Endothelial cell of hepatic sinusoid (primary cell): ENCODE results near the gene PLXNB2.

Experiments
- in situ Hi-C: cut with HindIII; loops from 2 replicates; pipeline ENCODE4 v1.10.0; 2017; ENCODE audit warnings: low sequenced_read_pairs

Gene PLXNB2

DNA sequence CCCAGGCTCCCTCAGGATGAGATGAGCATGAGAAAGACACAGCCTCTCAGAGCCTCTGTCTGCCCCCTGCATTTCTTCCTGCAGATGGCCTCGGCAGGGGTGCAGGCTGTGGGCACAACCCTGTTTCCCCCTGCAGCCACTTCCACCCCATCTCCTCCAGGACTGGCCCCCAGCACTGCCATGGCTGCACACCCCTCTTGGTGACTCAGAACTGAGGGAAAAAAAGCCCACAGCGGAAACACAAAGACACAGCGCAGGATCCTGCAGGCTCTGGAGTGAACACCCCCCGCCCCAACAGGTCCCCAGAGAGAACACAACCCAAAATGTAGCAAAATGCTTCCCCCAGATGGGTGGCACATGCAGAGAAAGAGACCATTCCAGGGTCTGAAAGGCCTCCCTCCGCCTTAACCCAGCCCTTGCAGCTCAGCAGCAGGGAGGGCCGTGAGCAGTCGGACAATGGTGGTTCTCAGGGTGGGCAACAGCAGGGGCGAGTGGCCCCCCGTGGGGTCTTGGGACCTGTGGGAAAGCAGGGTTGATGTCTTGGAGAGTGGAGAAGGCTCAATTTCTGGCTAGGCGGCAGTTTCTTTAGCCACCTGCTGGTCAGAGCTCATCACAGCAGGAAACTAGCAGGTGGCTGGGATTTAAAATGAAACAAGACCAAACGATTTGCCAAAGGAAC, 70.6 kb downstream of the PLXNB2 start:
- in situ Hi-C loops = no loop called here

DNA sequence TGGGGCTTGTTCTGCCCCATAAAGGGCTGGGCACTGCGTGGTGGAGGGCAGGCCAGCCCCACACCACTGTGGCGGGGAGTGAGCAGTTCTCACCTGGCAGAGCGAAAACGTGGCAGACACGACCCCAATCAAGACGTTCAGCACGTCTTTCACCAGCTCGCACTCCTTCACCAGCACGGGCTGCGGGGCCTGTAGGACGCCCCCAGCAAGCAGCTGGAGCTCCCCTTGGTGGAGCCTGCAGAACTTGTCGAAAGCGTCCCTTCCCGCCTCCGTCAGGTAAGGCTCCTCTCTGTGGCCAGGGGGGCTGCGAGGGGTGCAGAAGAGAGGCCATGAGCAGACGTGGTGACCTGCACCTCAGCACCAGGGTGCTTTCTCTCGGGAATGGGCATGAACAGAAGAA, 74.2 kb downstream of the PLXNB2 start:
- in situ Hi-C loops = no loop called here

DNA sequence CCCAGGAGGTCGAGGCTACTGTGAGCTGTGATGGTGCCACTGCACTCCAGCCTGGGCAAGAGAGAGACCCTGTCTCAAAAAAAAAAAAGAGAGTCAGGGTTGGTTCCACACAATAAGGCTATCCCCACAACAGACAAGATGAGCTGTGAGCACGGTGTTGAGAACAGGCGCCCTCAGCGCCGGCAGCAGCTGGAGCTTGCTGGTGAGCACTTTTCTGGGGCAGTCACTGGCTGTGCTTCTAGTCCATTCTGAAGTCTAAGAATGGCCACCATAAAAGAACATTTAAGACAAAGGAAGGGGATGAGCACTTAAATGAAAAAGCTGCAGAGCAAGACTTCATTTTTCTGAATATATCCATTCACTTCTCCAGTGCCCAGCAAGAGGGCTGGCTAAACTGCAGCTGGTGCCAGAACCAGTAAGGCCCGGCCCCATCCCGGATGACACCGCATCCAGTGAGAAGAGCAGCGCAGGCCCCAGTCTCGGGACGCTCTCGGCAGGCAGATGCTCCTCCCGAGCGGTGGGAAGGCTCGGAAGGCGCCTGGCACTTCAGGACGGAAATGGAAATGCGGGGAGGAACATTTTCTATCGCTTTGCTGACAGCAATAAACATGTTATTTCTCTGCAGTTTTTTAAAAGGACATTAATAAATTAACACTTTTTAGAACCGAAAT, 74.8 kb downstream of the PLXNB2 start:
- in situ Hi-C loops = no loop called here

DNA sequence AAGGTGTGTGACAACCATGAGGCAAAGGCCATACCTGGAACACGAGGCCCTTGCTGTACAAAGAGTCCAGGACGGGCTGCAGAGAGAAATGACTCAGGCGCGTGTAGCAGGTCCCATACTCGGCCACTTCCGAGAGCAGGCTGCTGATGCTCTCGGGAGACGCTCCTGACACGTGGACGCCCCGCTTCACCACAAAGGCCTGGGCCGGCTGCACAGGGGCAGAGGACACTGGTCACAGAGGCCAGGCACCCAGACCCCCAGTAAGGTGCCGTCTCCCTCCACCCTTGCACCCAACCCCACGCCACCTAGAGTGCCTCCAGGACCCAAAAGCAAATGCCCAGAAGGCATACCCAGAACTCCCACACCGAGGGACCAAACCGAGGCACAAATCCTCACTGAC, 78.1 kb downstream of the PLXNB2 start:
- in situ Hi-C loops = no loop called here

DNA sequence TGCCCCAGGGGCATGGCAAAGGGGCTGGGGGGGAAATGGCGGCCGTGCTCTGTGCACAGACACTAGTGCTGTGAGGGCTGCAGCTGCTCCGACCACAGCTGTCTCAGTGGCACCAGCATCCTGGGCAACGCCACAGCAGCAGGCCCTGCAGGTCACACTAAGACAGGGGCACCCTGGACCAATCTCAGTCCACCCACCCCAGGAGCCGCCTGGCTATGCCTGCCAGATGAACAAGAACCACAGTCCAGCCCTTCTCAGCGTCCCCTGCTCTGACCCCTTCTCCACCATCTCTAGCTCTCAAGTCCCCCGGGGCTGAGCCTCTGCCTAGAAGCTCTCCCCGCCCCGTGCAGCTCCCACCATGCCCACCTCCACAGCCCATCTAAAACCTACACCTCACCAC, 79.1 kb downstream of the PLXNB2 start:
- in situ Hi-C loops = no loop called here

DNA sequence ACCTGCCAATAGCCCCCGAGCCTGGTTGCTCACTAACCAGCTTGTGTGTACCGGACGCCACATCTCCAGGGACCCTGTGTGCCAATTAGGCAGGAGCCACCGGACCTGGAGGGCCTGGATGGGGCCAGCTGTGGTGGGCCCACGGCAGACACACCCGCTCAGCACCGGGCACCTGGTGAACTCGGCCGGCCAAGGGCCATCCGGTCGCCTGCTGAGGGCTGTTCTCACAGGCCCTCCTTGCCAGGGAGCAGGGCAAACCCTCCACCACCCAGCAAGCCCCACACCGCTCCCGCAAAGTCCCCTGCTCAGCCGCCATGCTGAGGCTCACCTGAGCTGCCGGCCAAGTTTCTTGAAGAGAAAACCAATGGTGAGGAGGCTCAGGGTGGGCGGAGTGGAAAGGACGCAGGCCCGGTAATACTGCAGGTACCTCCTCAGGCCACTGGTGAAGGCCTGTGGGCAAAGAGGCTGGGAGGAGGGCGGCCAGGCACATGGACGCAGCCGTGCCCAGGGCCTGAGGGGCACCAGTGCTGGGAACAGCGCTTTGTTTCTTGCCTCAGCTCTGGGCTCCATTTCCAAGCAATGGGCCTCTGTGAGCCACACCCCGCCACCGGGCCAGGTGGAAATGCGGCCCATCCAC, 79.7 kb downstream of the PLXNB2 start:
- in situ Hi-C loops = no loop called here

DNA sequence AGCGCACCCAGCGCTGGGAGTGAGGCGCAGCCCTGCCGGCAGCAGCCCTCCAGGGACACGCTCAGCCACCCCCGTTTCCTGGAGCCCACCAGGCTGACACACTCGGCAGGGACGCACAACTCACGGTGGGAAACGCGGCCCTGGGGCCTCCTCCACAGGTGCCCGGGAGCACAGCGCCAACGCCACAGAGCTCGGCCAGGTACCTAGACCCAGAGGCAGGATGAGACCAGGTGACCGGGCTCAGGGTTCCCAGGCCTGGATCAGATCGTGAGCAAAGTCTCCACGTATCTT, 80.6 kb downstream of the PLXNB2 start:
- in situ Hi-C loops = no loop called here

DNA sequence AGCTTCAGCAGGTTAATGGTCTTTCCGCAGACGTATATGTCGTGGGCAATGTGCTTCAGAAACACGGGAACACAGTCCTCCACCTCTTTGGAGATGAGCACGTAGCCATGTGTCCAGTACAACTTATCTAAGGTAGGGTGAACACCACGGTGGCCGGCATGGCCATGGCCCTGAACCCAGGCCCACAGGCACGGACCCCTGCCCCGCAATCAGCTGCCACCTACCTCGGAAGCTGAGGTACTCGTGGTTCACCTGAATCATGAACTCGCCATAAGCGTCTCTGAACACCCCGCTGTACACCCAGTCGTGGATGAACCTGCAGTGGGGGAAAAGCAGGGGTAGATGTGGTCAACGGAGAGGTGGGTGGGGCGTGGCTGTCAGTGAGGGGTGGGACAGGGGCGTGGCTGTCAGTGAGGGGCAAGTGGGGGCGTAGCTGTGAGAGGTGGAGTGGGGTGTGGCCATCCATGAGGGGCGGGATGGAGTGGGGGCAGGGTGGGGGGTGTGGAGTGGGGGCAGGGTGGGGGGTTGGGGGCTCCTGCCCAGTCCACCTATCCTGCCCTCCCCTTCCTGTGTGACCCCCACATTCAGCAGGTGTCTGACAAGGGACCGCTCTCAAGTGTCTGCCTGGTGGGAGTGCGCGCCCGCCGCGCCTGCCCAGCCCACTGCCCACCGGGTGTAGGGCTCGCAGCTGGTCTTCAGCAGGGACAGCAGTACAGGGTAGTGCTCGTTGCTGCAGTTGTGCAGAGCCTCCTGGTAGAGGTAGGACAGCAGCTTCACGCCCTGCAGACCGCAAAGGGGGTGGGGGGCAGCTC, 81.2 kb downstream of the PLXNB2 start:
- in situ Hi-C loops = no loop called here

DNA sequence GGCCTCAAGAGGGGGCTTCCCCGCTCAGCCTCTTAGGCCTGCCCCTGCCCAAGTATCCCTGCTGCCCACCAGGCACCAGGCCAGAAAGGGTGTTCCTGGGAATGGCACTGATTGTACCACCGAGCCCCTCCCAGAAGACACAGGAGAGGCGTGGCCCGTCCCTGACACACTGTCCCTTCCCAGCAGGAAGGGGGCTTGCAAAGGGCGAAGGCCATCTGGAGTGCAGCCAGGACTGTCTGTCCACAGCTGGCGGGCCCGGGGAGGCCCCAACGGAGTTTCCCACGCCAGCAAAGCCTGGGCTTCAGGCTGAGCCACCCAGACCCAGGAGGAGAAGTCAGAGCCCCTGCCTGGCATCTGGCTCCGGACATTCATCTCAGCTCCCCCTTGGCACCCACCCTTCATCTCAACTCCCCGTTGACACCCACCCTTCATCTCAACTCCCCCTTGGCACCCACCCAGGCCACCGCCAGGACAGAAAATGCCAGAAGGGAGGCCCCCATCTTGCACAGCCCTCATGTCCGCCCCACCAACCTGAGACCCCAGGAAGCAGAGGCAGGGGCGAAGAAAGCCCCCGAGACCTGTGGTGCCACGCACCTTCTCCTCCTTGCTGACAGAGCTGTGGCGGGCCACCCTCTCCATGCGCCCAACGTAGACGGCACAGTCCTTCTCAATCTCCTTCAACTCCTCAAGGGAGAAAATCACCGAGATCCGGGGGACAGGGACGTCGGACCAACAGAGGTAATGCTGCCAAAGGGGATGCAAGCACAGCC, 82.1 kb downstream of the PLXNB2 start:
- in situ Hi-C loops = no loop called here
